Skeletal muscle tissue (tissue), 4 donors: ENCODE data around the gene MYO1D. TPM values are rescaled to one million over a fixed set of nuclear protein-coding genes. Genes with fewer than 3 reads are reported as not detected.
A peak's percentile ranks its signal among the peaks of the same experiment; 100 is the strongest.

ENCODE experiments used
- H3K27ac ChIP-seq: one replicate; pipeline ENCODE4 v1.7.0; 2013; ENCODE audit warnings: mild to moderate bottlenecking, low read depth, low read length, inconsistent platforms
- H3K27me3 ChIP-seq, 3 donors: one replicate each; pipeline ENCODE4 v1.7.0; 2013; ENCODE audit warnings: low read length in 3 of 3; ENCODE audit not compliant: control insufficient read depth in 3 of 3, insufficient read depth in 3 of 3
- H3K36me3 ChIP-seq, 3 donors: one replicate each; pipeline ENCODE4 v1.7.0; 2013; ENCODE audit warnings: low read length in 3 of 3; ENCODE audit not compliant: control insufficient read depth in 3 of 3, insufficient read depth in 3 of 3
- H3K4me1 ChIP-seq, 3 donors: one replicate each; pipeline ENCODE4 v1.7.0; 2013; ENCODE audit warnings: low read length in 3 of 3, mild to moderate bottlenecking in 3 of 3; ENCODE audit not compliant: control insufficient read depth in 3 of 3, insufficient read depth in 3 of 3
- H3K4me3 ChIP-seq, 3 donors: one replicate each; pipeline ENCODE4 v1.7.0; 2013; ENCODE audit warnings: low read length in 3 of 3
- H3K9ac ChIP-seq, 3 donors: one replicate each; pipeline ENCODE4 v1.7.0; 2013; ENCODE audit warnings: low read length in 3 of 3, mild to moderate bottlenecking in 3 of 3, moderate library complexity in 2 of 3, low read depth in 1 of 3
- H3K9me3 ChIP-seq, 3 donors: one replicate each; pipeline ENCODE4 v1.7.0; 2013; ENCODE audit warnings: low read length in 3 of 3; ENCODE audit not compliant: control insufficient read depth in 3 of 3
- total RNA-seq: library from RNA; depleted of rRNA; stranded (reverse); fragments of >200 nt; gene quantifications from one replicate; pipeline ENCODE4 v1.2.3, GENCODE V29; 2014
- donor health status: Osteomylitis.

Gene MYO1D
- total RNA-seq, 1 donor from 2014 or later = 15.1 TPM

DNA sequence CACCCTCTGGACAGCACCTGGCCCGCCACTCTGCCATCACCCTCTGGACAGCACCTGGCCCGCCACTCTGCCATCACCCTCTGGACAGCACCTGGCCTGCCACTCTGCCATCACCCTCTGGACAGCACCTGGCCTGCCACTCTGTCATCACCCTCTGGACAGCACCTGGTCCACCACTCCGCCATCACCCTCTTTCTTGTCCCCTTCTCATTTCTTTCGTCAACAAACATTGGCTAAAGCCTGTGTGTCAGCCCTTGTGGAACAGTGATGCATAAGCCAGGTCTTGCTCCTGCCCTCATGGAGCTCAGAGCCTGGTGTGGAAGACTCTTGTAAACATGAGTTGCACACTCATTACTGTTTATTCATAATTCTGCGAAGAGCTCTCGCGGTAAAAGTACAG is 358.9 kb downstream of the MYO1D start:
- no peak overlapping the region for H3K27ac ChIP-seq
- no peak overlapping the region for H3K4me3 ChIP-seq
- H3K27me3 ChIP-seq = no peaks in the 10 kb centered on the region
- H3K9me3 ChIP-seq = no peaks in the 10 kb centered on the region
- no peak overlapping the region for H3K9ac ChIP-seq
- H3K4me1 ChIP-seq = peaks cover 16 to 23% (median 20%) of the 10 kb centered on the region in 3 donors
- H3K36me3 ChIP-seq = no peaks in the 10 kb centered on the region

DNA sequence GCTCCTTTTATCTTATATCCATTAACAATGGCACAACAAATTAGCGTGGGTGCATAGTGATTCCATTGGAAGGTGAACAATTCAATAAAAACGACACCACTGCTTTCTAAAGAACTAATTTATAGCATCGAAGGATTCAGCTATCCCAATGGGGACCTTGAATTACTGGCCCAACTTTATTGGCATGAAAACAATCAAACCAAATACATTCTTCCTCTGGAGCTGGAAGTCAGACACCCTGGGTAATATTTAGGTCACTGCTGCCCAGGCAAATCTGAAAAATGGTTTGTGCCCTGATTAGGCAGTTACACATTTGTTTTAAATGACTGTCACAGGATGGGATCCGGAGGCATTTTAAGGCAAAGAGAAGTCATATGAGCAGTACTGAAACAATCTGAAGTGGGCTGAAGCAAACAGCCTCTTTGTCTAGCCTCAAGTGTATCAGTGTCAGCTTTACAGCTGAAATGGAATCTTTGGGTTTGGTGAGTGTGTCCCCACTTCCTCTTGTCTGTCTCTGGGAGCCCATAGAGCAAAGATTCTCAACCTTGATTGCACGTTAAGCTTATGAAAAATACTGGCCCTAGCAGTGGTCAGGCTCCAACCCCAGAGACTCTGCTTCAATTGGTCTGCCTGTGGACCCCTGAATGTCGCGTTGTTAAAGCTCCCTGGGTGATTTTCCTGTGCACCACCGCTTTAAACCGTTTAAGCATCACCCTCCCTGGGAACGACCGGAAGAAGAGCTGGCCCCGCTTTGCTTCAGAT is 359.8 kb downstream of the MYO1D start:
- Histone ChIP-seq H3K4me1 (peaks cover 16 to 23% (median 20%) of the 10 kb centered on the region in 3 donors), H3K36me3 (no peaks in the 10 kb centered on the region), H3K9ac (peak overlapping the region in 1 of 3 donors; percentile 3), H3K27ac (no peak overlapping the region), H3K9me3 (no peaks in the 10 kb centered on the region), H3K27me3 (no peaks in the 10 kb centered on the region), H3K4me3 (no peak overlapping the region)

DNA sequence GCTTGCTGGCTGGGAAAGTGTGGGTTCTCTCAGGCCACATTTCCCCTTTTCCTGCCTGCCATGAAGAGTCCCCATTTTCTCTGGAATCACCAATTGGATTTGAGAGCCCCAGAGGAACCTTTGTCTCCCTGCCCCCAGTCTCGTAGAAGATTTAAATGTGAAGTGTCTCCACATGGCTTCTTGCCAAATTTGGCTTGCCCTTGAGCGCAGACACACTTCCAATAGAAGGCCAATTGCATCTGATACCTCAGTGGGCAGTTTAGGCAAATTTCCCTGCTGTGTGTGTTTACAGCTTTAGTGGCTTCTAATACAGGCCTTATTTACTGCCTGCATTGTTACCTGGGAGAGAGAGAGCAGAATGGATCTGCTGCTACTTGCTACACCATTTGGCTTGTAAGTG is 360.5 kb downstream of the MYO1D start:
- Histone ChIP-seq H3K4me3 (no peak overlapping the region), H3K27ac (no peak overlapping the region), H3K9ac (no peak overlapping the region), H3K27me3 (no peaks in the 10 kb centered on the region), H3K4me1 (peaks cover 16 to 23% (median 20%) of the 10 kb centered on the region in 3 donors), H3K9me3 (no peaks in the 10 kb centered on the region), H3K36me3 (no peaks in the 10 kb centered on the region)

DNA sequence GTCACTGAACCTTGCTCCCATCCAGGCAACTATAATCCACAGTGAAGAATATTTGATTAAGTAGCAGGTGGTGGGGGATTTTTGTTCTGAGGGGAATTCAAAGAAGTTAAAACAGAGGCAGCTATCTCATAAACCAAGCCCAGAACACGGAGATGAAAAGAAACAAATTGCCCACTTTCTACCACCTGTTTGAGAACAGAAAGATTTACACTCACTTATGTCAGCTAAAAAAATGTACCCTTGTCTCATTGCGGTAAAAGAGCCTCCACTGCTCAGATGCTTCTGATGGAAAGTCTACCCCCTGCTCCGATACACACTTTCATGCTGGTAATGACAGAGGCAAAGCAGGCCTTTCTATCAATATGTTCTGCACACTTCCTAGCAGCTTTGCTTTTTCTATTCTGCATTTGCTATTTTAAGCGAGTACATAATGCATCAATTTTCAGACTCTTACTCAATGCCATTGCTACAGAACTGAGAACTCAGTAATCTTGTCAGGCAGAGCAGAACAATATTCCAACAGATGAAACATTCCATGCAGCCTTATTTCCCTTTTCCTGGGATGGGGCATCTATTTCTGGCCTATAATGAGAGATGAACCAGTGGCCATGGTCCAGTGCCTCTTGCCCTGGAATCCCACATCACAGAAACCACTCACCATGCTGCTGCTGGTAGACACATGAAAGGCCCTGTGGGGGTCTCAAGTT is 361.1 kb downstream of the MYO1D start:
- Histone ChIP-seq H3K36me3 (no peaks in the 10 kb centered on the region), H3K9me3 (no peaks in the 10 kb centered on the region), H3K4me1 (peaks cover 16 to 23% (median 20%) of the 10 kb centered on the region in 3 donors), H3K9ac (no peak overlapping the region), H3K27ac (no peak overlapping the region), H3K4me3 (no peak overlapping the region), H3K27me3 (no peaks in the 10 kb centered on the region)

DNA sequence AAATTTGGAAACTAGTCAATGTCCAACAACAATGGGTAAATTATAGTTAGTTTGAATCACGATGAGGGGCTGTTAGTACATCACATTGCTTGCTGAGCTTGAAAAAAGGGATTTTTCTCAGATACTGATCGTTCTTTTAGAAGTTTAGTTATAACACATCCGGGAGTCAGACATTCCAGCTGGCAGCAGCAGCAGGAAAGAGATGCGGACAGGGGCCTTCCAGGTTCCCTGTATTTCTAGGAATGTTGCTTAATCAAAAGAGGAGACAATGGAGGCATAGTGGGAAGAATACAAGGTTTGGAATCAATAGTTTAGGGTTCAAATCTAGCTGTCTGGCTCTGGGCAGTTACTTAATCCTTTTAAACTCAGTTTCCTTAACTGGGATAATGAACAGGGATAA is 362.3 kb downstream of the MYO1D start:
- Histone ChIP-seq H3K4me1 (peaks cover 7 to 16% (median 15%) of the 10 kb centered on the region in 3 donors), H3K4me3 (no peak overlapping the region), H3K36me3 (no peaks in the 10 kb centered on the region), H3K27ac (no peak overlapping the region), H3K27me3 (no peaks in the 10 kb centered on the region), H3K9ac (no peak overlapping the region), H3K9me3 (no peaks in the 10 kb centered on the region)

DNA sequence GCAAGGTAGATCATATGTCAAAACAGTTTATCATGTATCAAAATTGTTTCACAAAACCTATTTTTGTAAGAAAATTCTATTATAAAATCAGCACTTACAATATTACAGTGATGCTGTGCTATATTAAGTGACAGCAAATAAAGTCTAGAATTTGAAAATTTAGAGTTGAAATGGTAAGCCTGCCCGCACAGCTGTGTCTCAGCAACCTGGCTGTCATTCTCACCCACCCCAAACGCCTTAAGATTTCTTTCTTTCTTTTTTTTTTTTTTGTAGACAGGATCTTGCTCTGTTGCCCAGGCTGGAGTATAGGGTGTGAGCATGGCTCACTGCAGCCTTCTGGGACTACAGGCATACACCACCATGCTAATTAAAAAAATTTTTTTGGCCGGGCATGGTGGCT is 363.3 kb downstream of the MYO1D start:
- Histone ChIP-seq H3K9me3 (no peaks in the 10 kb centered on the region), H3K4me3 (no peak overlapping the region)

DNA sequence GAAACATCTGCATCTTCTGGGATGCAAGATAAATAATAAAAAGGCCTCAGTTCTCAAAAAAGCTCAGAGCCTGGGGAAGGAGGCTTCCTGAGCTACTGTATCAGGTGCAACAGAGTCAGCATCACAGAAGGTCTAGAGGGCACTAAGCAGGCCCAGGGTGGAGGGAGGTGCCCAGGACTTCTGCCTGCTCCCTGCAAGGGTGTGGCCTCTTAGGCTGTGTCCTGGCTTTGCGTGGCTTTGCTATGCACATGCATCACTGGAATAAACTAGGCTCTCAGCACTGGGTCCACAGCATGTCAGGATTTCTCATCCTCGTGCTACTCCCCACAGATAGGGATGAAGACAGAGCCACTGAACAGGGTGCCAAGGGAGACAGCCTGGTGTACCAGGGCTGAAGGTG is 364.6 kb downstream of the MYO1D start:
- Histone ChIP-seq H3K27me3 (no peaks in the 10 kb centered on the region), H3K27ac (no peak overlapping the region), H3K4me1 (peaks cover 0 to 11% (median 10%) of the 10 kb centered on the region in 3 donors), H3K36me3 (no peaks in the 10 kb centered on the region), H3K9me3 (no peaks in the 10 kb centered on the region), H3K4me3 (no peak overlapping the region), H3K9ac (no peak overlapping the region)

More for the DNA sequence above, 363.3 kb downstream of the MYO1D start:
- Histone ChIP-seq H3K36me3 (no peaks in the 10 kb centered on the region), H3K27ac (no peak overlapping the region), H3K9ac (no peak overlapping the region), H3K27me3 (no peaks in the 10 kb centered on the region), H3K4me1 (peaks cover 2 to 12% (median 11%) of the 10 kb centered on the region in 3 donors)

DNA sequence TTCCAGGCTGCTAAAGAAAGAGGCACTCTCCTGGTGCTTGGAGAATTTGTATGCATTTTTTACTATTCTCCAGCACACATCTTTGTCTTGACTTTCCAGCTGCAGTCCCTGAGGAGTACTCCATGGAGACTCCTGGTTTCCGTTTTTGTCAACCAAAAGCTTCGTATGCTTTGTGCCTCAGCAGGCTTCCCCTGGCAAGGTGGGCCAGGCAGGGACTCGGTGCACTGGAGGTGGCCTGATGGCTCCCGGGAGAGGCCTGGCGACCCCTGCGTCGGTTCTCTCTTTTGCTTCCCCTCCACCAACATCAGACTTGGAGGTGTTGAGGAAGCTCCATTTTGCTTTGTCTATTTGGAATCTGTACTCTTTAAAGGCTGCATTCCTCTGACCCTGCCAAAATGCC is 366.5 kb downstream of the MYO1D start:
- no peak overlapping the region for H3K4me3 ChIP-seq
- no peak overlapping the region for H3K27ac ChIP-seq
- H3K9me3 ChIP-seq = no peaks in the 10 kb centered on the region
- H3K27me3 ChIP-seq = no peaks in the 10 kb centered on the region
- no peaks in the 10 kb centered on the region for H3K4me1 ChIP-seq
- no peak overlapping the region for H3K9ac ChIP-seq
- no peaks in the 10 kb centered on the region for H3K36me3 ChIP-seq

DNA sequence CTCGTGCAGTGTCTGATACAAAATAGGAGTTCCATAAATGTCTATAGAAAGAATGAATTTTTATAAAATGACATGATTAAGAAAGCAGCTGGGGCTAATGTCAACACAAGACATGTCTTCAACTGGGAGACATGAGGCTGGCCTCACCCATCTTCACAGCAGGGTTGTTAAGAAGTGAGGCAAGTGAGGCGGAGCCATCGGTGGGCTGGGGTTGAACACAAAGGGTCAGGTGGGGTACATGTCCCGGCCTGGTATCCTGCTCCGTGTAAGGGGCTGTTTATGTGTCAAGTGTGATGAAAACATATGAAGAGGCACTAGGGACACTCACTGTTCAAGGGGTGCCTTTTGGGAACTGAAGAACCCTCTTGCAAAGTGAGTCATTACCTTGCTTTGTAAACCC is 368.0 kb downstream of the MYO1D start:
- H3K9me3 ChIP-seq = no peaks in the 10 kb centered on the region
- no peak overlapping the region for H3K27ac ChIP-seq
- no peaks in the 10 kb centered on the region for H3K36me3 ChIP-seq
- H3K4me1 ChIP-seq = peaks cover 0 to 15% (median 12%) of the 10 kb centered on the region in 3 donors
- no peak overlapping the region for H3K9ac ChIP-seq
- no peak overlapping the region for H3K4me3 ChIP-seq
- H3K27me3 ChIP-seq = no peaks in the 10 kb centered on the region
